HG03108 (cell line): ENCODE data around the gene ST3GAL2.
"Not testable (repeated sequence)": the region's sequence is repeated elsewhere in the genome, so short reads cannot be mapped to it uniquely, and the experiment has no call there.

Experiments
- ATAC-seq: cut with Tn5 transposase; IDR thresholded peaks from one replicate; pipeline ENCODE4 v1.9.1; 2021; ENCODE audit warnings: moderate library complexity; ENCODE audit not compliant: unreplicated experiment

ST3GAL2 gene

DNA sequence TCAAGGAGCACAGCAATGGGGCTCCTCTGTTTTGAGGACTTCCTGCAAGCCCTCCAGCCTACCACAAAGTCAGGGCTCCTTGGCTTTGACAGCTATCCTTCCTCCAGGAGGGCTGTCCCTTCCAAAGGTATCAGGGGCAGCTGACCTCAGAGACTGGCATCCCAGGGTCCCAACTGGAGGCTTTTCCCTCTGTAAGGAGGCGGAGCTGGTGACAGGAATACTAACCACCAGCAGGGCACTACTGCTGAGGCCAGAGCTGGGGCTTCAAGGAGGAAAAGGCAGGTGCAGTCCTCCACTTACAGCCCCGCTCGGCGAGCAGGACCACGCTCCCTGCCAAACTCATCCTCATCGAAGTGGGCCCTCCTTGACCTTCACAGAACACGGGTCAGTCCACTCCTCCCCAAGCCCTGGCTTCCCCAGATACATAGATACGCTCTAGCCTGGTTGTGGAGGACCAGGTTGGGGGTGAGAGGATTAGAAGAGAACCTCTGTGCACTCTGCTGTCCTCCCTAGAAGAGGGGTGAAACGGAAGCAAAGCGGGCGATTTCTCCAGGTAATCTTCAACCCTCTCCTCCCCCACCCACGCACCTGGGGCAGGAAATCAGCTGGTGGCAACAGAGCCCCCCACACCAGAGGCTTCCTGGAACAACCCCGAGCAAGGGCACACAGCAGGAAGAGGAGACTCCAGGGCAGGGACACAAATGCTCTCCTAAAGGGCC, 20.5 kb downstream of the ST3GAL2 start:
- ATAC-seq: no peak

GRCh38 chr16:70417661-70418060, 21.2 kb downstream of the ST3GAL2 start:
- ATAC-seq: no peak

GRCh38 chr16:70416748-70417616, 21.9 kb downstream of the ST3GAL2 start:
- peak; percentile 75 for ATAC-seq

GRCh38 chr16:70413572-70413971, 25.3 kb downstream of the ST3GAL2 start:
- ATAC-seq: not testable (repeated sequence)

GRCh38 chr16:70412385-70412784, 26.5 kb downstream of the ST3GAL2 start:
- no peak for ATAC-seq

DNA sequence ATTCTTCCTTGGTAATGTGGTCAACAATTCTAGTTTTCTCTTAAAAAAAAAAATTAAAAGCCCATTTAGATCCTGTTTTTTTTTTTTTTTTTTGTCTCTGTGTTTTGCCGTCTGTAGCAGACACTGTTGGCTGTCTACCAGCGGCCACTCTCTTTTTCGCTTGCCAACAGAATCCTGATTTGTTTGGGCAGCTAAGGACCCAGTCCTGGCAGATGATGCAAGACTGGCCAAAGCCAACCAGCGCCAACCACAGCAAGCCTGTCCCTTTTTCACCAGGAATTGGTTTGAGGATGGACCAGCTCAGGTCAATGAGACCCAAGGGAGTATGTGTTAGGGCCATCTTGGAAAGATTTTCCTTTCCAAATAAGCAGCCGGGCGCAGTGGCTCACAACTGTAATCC, 28.2 kb downstream of the ST3GAL2 start:
- no peak for ATAC-seq

DNA sequence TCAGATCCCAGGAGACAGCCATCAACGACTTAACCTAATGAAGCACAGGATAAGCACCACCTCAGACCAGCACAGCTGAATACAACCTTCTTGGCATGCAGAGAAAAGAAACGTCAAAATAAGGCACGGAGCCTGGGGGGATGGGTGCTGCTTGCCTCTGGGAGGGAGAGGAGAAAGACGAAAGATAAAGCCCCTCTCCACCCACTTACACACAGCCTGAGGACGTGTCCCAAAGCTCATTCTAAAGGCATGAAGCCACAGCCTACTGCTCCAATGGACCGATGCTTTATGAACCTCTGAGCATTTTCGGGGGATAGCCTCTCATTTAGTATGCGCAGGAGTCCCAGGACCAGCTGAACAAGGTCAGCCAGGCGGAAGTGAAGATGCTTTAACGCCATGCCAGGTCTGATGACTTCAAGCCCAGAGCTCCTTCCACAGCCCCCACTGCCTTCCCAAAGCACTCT, 31.1 kb downstream of the ST3GAL2 start:
- no peak for ATAC-seq

GRCh38 chr16:70406104-70406503, 32.8 kb downstream of the ST3GAL2 start:
- not testable (repeated sequence) for ATAC-seq

DNA sequence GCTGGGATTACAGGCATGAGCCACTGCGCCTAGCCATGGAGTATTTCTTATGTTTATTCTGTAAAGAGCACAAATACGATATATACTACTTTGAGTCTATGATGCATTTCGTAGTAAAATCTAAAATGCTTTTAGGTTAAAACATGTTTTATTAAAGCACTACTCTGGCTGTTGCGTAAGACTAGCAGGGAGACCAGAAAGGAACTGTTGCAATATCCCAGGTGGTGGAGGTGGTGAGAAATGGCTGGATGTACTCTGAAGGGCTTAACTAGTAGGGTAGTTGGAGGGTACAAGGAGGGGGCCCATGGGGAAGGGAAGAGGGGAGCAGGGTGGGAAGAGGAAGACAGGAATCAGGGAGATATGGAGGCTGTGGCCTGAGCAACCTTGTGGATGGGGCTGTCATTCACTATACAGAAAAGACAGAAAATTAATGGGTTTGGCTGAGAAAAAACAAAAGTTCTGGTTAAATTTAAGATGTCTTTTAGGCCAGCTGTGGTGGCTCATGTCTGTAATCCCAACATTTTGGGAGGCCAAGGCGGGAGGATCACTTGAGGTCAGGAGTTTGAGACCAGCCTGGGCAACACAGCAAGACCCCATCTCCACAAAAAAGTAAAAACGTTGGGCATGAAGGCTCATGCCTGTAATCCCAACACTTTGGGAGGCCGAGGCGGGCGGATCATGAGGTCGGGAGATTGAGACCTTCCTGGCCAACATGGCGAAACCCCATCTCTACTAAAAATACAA, 35.8 kb downstream of the ST3GAL2 start:
- ATAC-seq: no peak

GRCh38 chr16:70399951-70400350, 38.9 kb downstream of the ST3GAL2 start:
- ATAC-seq: no peak

DNA sequence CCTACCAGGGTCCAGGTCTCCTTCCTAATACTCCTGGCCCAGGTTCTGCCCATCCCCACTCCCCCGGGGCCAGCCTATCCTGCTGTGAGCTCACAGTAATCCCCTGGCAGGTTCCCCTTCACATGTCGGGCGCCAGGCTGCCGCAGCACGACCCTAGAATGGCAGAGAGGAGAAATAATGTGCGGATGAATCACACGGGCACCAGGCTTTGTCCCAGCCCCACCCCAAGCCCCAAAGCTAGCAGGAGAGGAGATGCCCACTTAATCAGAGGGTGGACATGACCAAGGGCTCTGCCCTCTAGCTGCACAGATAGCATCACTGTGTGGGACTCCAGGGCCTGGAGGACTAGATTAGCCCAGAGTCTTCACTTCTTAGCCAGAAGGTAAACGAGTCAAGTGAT, 39.5 kb downstream of the ST3GAL2 start:
- no peak for ATAC-seq

- ATAC-seq: no peak
Observed at GRCh38 chr16:70398177-70398743, 40.6 kb downstream of the ST3GAL2 start.

DNA sequence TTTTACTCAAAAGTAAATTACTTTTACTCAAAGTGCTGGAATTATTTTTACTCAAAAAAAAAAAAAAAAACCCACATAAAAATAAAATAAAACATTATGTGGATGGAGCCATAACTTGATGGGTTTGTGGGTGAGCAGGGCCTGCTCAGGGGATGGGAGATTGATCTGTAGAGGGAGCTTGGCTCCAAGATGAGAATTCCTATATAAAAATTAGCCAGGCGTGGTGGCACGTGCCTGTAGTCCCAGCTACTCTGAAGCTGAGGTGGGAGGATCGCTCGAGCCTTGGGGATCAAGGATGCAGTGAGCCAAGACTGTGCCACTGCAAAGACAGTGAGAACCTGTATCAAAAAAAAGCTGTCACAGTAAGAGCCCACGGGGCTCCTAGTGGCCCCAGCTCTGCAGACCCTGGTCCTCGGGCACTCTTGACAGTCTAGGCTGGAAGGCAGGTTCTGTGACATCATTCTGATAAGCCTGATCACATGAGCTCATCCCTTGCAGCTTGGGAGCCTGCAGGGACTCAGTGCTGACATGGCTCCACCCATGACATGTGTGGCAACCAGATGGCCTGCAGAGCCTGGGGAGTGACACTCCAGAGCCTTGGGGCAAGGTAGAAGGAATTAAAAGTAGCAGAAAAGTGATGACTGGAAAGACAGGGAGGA, 42.5 kb downstream of the ST3GAL2 start:
- no peak for ATAC-seq

- ATAC-seq: peak; percentile 61
Observed at GRCh38 chr16:70395345-70395901, 43.5 kb downstream of the ST3GAL2 start.

DNA sequence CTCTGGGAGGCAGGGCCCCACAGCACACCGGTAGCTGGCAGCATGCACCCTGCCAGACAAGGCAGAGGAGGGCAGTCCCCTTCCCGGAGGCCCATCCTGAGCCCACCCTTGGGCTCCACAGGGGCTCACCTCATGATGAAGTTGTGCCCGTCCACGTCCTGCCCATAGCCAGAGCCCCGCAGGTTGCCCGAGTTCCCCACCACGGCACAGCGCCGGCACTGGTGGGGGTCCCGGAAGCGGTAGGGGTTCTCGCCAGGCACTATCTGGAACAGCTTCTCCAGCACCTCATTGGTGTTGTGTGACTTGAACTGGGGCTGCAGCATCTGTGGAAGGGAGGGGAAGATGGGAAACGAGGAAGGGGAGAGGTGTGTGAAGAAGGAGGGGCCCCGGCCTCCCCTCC, 44.0 kb downstream of the ST3GAL2 start:
- ATAC-seq: no peak

GRCh38 chr16:70393662-70394061, 45.2 kb downstream of the ST3GAL2 start:
- ATAC-seq: no peak

GRCh38 chr16:70392606-70393005, 46.3 kb downstream of the ST3GAL2 start:
- ATAC-seq: no peak

DNA sequence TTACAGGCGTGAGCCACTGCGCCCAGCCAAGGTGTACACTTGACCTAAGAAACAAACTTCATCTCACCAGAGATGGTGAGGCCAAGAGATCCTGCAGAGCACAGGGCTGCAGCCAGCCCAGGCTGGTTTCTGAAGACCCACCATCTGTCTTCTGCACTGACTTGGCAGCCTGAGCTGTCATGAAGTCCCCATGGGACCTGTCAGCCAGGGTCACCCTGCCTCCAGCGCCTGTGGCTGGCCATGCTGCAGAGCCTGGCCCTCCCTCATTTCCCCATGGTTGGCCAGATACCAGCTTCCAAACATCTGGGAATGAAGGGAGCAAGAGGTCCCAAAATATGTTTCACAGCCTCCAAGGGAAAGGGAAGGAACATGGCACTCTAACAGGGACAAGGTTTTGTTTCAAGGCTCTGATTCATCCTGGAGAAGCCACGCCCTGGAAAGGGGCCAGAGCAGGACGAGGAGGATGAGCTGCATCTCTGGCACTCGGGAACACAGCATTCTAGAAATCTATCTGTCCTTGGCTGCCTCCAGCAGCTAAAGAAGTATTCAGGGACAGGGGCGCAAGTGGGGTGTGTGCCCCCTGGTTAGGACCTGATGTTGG, 46.9 kb downstream of the ST3GAL2 start:
- no peak for ATAC-seq

DNA sequence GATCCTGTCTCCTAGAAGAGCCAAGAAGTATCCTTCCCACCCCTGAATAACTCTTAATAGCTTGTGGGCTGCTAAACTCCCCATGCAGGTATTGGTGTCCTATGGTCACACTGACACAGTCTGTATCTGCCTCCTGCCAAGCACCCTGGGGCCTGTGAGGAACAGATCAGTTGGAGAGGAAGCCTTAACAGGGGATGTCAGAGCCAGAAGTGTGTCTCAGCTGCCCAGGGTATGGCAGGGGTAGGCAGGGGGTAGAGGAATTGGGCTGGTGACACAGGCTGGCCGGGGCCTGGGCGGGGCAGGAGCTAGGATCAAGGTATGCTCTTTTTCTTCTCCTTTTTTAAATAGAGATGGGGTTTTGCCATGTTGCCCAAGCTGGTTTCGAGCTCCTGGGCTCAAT, 47.5 kb downstream of the ST3GAL2 start:
- no peak for ATAC-seq

DNA sequence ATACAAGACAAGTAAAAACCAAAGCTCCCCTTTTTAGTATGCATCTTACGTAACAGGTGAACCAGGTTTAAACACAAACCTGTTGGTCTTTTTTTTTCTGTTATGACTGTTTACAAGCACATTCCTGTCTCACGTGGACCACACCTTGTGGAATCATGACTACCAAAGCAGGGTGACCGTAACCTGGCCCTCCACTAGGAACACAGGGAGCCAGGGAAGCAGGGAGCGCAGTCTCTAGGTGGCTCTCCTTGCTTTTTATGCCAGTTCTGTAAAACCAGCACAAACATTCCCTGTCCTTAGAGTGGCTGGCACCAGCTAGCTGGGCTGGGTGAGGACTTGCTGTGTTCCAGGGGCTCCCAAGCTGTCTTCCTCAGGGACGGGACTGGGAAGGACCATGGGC, 48.1 kb downstream of the ST3GAL2 start:
- ATAC-seq: no peak
